Subcutaneous abdominal adipose tissue (tissue), 5 donors: ENCODE measurements around the gene PIEZO2.
"Not testable (repeated sequence)": the region's sequence is repeated elsewhere in the genome, so short reads cannot be mapped to it uniquely, and the experiment has no call there.

ENCODE experiments used
- H3K27ac ChIP-seq: one replicate; pipeline ENCODE4 v1.7.0; 2013; ENCODE audit warnings: low read depth, mild to moderate bottlenecking, inconsistent platforms, low read length, moderate library complexity
- H3K27me3 ChIP-seq, 5 donors: one replicate each; pipeline ENCODE4 v1.7.0; 2013; ENCODE audit warnings: low read length in 5 of 5, inconsistent platforms in 1 of 5; ENCODE audit not compliant: control insufficient read depth in 5 of 5, insufficient read depth in 4 of 5
- H3K36me3 ChIP-seq, 5 donors: one replicate each; pipeline ENCODE4 v1.7.0; 2013; ENCODE audit warnings: low read length in 5 of 5; ENCODE audit not compliant: control insufficient read depth in 5 of 5, insufficient read depth in 5 of 5
- H3K4me1 ChIP-seq, 5 donors: one replicate each; pipeline ENCODE4 v1.7.0; 2013; ENCODE audit warnings: low read length in 5 of 5, mild to moderate bottlenecking in 3 of 5, moderate library complexity in 1 of 5; ENCODE audit not compliant: control insufficient read depth in 5 of 5, insufficient read depth in 5 of 5
- H3K4me3 ChIP-seq, 5 donors: one replicate each; pipeline ENCODE4 v1.7.0; 2013; ENCODE audit warnings: low read length in 5 of 5, low read depth in 1 of 5
- H3K9ac ChIP-seq, 5 donors: one replicate each; pipeline ENCODE4 v1.7.0; 2013; ENCODE audit warnings: low read length in 5 of 5, mild to moderate bottlenecking in 4 of 5, moderate library complexity in 3 of 5
- H3K9me3 ChIP-seq, 5 donors: one replicate each; pipeline ENCODE4 v1.7.0; 2013; ENCODE audit warnings: low read length in 5 of 5; ENCODE audit not compliant: control insufficient read depth in 5 of 5
- donor health status: healthy.
- donor health status: healthy.
- donor health status: healthy.
- donor health status: healthy.
- donor health status: healthy.

Gene PIEZO2

GRCh38 chr18:11137400-11137799 lies 12.0 kb downstream of the PIEZO2 start:
- Histone ChIP-seq H3K27me3 (no peaks in the 10 kb centered on the region), H3K9ac (no peak overlapping the region), H3K4me1 (no peaks in the 10 kb centered on the region), H3K4me3 (no peak overlapping the region), H3K9me3 (no peaks in the 10 kb centered on the region), H3K27ac (no peak overlapping the region), H3K36me3 (no peaks in the 10 kb centered on the region)

DNA sequence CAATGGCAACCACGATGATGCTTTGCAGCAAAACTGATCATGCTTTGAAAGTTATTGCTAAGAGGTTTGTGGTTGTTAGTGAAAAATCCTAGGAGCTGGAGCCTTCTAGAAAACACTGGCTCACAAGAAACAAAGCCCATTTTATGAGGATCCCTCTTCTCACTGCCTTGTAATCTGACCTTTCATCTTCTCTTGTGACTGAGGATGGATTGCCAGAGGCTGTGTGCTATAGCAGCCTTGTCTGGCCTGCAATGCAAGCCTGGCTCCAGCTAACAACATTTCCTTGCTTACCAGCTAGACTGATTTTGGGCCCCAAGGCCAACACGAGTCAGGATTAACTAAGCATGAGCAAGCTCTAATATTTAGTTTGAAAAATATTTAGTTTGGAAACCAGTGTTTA lies 13.1 kb downstream of the PIEZO2 start:
- Histone ChIP-seq H3K9ac (no peak overlapping the region), H3K27me3 (no peaks in the 10 kb centered on the region), H3K4me3 (no peak overlapping the region), H3K9me3 (no peaks in the 10 kb centered on the region), H3K27ac (no peak overlapping the region), H3K36me3 (no peaks in the 10 kb centered on the region), H3K4me1 (no peaks in the 10 kb centered on the region)

- Histone ChIP-seq H3K27ac (no peak overlapping the region), H3K4me1 (no peaks in the 10 kb centered on the region), H3K36me3 (no peaks in the 10 kb centered on the region), H3K9ac (no peak overlapping the region), H3K27me3 (no peaks in the 10 kb centered on the region), H3K4me3 (no peak overlapping the region), H3K9me3 (peaks cover 0 to 2% (median 0%) of the 10 kb centered on the region in 5 donors)
These were observed 14.4 kb downstream of the PIEZO2 start for GRCh38 chr18:11134940-11135339.

GRCh38 chr18:11129059-11129458 lies 20.3 kb downstream of the PIEZO2 start:
- peaks cover 0 to 17% (median 0%) of the 10 kb centered on the region in 5 donors for H3K9me3 ChIP-seq
- not testable (repeated sequence) for H3K27ac ChIP-seq, H3K4me3 ChIP-seq, H3K4me1 ChIP-seq, H3K36me3 ChIP-seq, H3K9ac ChIP-seq, H3K27me3 ChIP-seq

GRCh38 chr18:11125492-11126315 lies 23.7 kb downstream of the PIEZO2 start:
- H3K4me1 ChIP-seq: peaks cover 0 to 6% (median 0%) of the 10 kb centered on the region in 5 donors
- H3K27me3 ChIP-seq: no peaks in the 10 kb centered on the region
- H3K9ac ChIP-seq: no peak overlapping the region
- no peak overlapping the region for H3K4me3 ChIP-seq
- H3K27ac ChIP-seq: no peak overlapping the region
- no peaks in the 10 kb centered on the region for H3K36me3 ChIP-seq
- peaks cover 0 to 17% (median 0%) of the 10 kb centered on the region in 5 donors for H3K9me3 ChIP-seq

DNA sequence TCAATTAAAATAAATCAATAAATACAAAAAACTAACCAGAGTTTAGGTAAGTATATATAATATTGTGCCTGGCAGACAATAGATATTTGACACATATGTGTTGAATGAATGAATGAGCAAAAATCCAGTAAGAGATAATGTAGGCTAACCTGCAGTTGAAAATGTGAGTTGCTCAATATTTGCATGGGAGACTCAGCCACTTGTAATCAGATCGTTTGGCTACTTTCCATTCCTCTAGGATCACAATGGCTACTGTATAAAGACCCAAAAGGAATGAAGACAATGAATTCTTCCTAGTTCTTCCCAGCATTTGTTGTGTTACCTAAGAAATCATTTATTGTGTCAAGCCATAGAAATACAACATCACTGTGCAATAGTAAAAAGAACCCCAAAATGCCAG lies 25.3 kb downstream of the PIEZO2 start:
- peaks cover 0 to 10% (median 0%) of the 10 kb centered on the region in 5 donors for H3K4me1 ChIP-seq
- H3K27me3 ChIP-seq: no peaks in the 10 kb centered on the region
- H3K9ac ChIP-seq: no peak overlapping the region
- H3K27ac ChIP-seq: no peak overlapping the region
- H3K9me3 ChIP-seq: peaks cover 0 to 9% (median 0%) of the 10 kb centered on the region in 5 donors
- H3K36me3 ChIP-seq: no peaks in the 10 kb centered on the region
- H3K4me3 ChIP-seq: no peak overlapping the region

DNA sequence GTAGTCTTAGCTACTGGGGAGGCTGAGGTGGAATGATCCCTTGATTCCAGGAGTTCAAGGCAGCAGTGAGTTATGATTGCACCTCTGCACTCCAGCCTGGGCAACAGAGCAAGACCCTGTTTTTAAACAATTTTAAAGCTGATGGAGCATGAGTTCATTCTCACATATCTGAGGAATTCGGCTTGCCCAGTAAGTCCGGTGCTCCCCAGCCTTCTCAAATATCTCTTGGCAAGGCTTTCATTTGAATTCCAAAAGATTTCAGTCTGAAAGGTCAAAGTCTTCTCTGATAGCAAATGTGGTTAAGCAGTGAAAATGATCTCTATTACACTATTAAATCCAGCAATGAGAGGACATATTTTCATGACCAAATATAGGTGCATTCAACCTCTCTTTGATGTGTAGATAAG lies 27.9 kb downstream of the PIEZO2 start:
- Histone ChIP-seq H3K9me3 (no peaks in the 10 kb centered on the region), H3K4me3 (no peak overlapping the region), H3K4me1 (peaks cover 0 to 10% (median 0%) of the 10 kb centered on the region in 5 donors), H3K36me3 (no peaks in the 10 kb centered on the region), H3K9ac (no peak overlapping the region), H3K27ac (no peak overlapping the region), H3K27me3 (no peaks in the 10 kb centered on the region)

DNA sequence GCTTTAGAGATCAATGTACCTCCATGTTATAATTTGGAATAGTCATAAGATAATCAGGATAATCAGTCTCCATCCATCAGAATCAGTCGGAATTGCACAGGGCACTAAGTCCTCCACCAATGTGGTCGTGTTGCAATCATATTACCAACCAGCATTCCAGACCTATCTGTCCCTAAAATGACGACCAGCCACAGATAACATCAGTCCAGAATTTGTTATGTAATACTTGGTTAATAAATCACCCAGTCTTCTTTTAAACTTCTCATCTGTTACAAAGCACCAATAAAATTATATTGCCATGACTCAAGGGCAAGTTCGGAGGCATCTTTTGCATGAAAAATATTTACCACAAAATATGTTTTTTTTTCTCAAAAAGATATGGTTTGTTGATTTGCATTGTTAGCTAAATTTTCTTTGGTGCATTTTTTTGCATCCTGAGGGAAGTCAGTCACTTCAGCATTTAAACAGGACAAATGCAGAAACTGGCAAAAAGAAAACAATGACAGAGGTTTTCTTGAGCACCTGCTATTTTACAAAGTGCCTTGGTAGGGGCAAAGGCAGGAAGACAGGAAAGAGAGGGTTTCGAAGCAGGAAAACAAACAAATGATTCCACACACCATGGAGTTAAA lies 29.3 kb downstream of the PIEZO2 start:
- H3K4me3 ChIP-seq: no peak overlapping the region
- H3K27me3 ChIP-seq: no peaks in the 10 kb centered on the region
- H3K4me1 ChIP-seq: peaks cover 0 to 10% (median 0%) of the 10 kb centered on the region in 5 donors
- H3K36me3 ChIP-seq: no peaks in the 10 kb centered on the region
- H3K9ac ChIP-seq: no peak overlapping the region
- no peak overlapping the region for H3K27ac ChIP-seq
- no peaks in the 10 kb centered on the region for H3K9me3 ChIP-seq

GRCh38 chr18:11119550-11119949 lies 29.8 kb downstream of the PIEZO2 start:
- no peak overlapping the region for H3K27ac ChIP-seq
- H3K9me3 ChIP-seq: no peaks in the 10 kb centered on the region
- no peak overlapping the region for H3K4me3 ChIP-seq
- H3K27me3 ChIP-seq: no peaks in the 10 kb centered on the region
- no peaks in the 10 kb centered on the region for H3K36me3 ChIP-seq
- no peak overlapping the region for H3K9ac ChIP-seq
- H3K4me1 ChIP-seq: peaks cover 0 to 10% (median 0%) of the 10 kb centered on the region in 5 donors

- Histone ChIP-seq H3K9ac (no peak overlapping the region), H3K9me3 (no peaks in the 10 kb centered on the region), H3K27ac (no peak overlapping the region), H3K27me3 (no peaks in the 10 kb centered on the region), H3K4me3 (no peak overlapping the region), H3K36me3 (no peaks in the 10 kb centered on the region), H3K4me1 (peaks cover 0 to 10% (median 0%) of the 10 kb centered on the region in 5 donors)
These were observed 31.2 kb downstream of the PIEZO2 start for GRCh38 chr18:11118051-11118766.
